Gastroesophageal sphincter (tissue), 3 donors: Measurements from ENCODE around the gene SLC25A31.

Source experiments
- CTCF ChIP-seq, 4 experiments: fragments of 200-600 bp in 2 of 4; fragments of 450-650 bp in 2 of 4; sonication (generic) in 1 of 4; IDR thresholded peaks; one replicate each; pipeline ENCODE4 v1.5.1; 2017 to 2019; ENCODE audit warnings: antibody characterized with exemption in 4 of 4, mild to moderate bottlenecking in 2 of 4, moderate library complexity in 2 of 4
- EP300 ChIP-seq: sonication (generic); formaldehyde crosslinking; IDR thresholded peaks from one replicate; pipeline ENCODE4 v1.6.1; 2017; ENCODE audit warnings: antibody characterized with exemption, mild to moderate bottlenecking
- POLR2A ChIP-seq, 2 donors: fragments of 450-650 bp; IDR thresholded peaks; one replicate each; pipeline ENCODE4 v1.6.1; 2017; ENCODE audit warnings: antibody characterized with exemption in 2 of 2, mild to moderate bottlenecking in 2 of 2, moderate library complexity in 1 of 2
- POLR2AphosphoS5 ChIP-seq: sonication (generic); formaldehyde crosslinking; IDR thresholded peaks from one replicate; pipeline ENCODE4 v1.6.1; 2017; ENCODE audit warnings: antibody characterized with exemption

GRCh38 chr4:127783955-127784770, 54.0 kb downstream of the SLC25A31 start:
- TF ChIP-seq CTCF (IDR thresholded peaks at IDR 0.05) (no peak), POLR2A (IDR thresholded peaks at IDR 0.05) (no peak), EP300 (no peak), POLR2AphosphoS5 (no peak)
